HepG2 (cell line): ENCODE measurements around the gene SLC7A8. TPM values are rescaled to one million over a fixed set of nuclear protein-coding genes. Genes with fewer than 3 reads are reported as not detected.

Experiments used
- CCDC6 ChIP-seq: sonication (generic); formaldehyde crosslinking; IDR thresholded peaks from 2 replicates; pipeline ENCODE4 v1.8.1; 2022; ENCODE audit warnings: mild to moderate bottlenecking, missing genetic modification reagents, moderate library complexity
- CHD2 ChIP-seq: IDR thresholded peaks from 2 replicates; pipeline ENCODE4 v1.6.1; 2011; ENCODE audit warnings: low read depth, low read length, improper control_type of control experiment
- IRF9 ChIP-seq: sonication (generic); formaldehyde crosslinking; IDR thresholded peaks from 2 replicates; pipeline ENCODE4 v1.8.0; 2022; ENCODE audit warnings: missing genetic modification reagents, mild to moderate bottlenecking, borderline replicate concordance
- KDM4B ChIP-seq: sonication (generic); formaldehyde crosslinking; IDR thresholded peaks from 2 replicates; pipeline ENCODE4 v1.4.0; 2020; ENCODE audit warnings: missing genetic modification reagents
- MYNN ChIP-seq: sonication (generic); formaldehyde crosslinking; IDR thresholded peaks from 2 replicates; pipeline ENCODE4 v1.4.0; 2020; ENCODE audit warnings: mild to moderate bottlenecking, low read depth, missing genetic modification reagents
- NR1H2 ChIP-seq: sonication (generic); formaldehyde crosslinking; IDR thresholded peaks from 2 replicates; pipeline ENCODE4 v1.8.1; 2022; ENCODE audit warnings: low read depth, missing genetic modification reagents, borderline replicate concordance
- PAX8 ChIP-seq: sonication (generic); formaldehyde crosslinking; IDR thresholded peaks from 2 replicates; pipeline ENCODE4 v1.8.0; 2022; ENCODE audit warnings: mild to moderate bottlenecking, missing genetic modification reagents, borderline replicate concordance
- ZFY ChIP-seq: sonication (generic); formaldehyde crosslinking; IDR thresholded peaks from 2 replicates; pipeline ENCODE4 v1.4.0; 2020; ENCODE audit warnings: missing genetic modification reagents
- ZNF496 ChIP-seq: sonication (generic); formaldehyde crosslinking; IDR thresholded peaks from 2 replicates; pipeline ENCODE4 v1.8.1; 2023; ENCODE audit warnings: mild to moderate bottlenecking, moderate library complexity, missing genetic modification reagents; ENCODE audit not compliant: insufficient replicate concordance
- ZNF564 ChIP-seq: sonication (generic); formaldehyde crosslinking; IDR thresholded peaks from 2 replicates; pipeline ENCODE4 v1.8.1; 2023; ENCODE audit warnings: mild to moderate bottlenecking, missing genetic modification reagents
- ZNF652 ChIP-seq: IDR thresholded peaks from 2 replicates; pipeline ENCODE4 v1.6.1; 2016; ENCODE audit warnings: low read depth, borderline replicate concordance
- ZNF713 ChIP-seq: sonication (generic); formaldehyde crosslinking; IDR thresholded peaks from 2 replicates; pipeline ENCODE4 v1.4.0; 2020; ENCODE audit warnings: mild to moderate bottlenecking, missing genetic modification reagents
- ZNF720 ChIP-seq: sonication (generic); formaldehyde crosslinking; IDR thresholded peaks from 2 replicates; pipeline ENCODE4 v1.4.0; 2020; ENCODE audit warnings: missing genetic modification reagents
- ZNF878 ChIP-seq: sonication (generic); formaldehyde crosslinking; IDR thresholded peaks from 2 replicates; pipeline ENCODE4 v1.8.1; 2023; ENCODE audit warnings: mild to moderate bottlenecking, missing genetic modification reagents, moderate library complexity
- polyA plus RNA-seq, 8 experiments: library from polyadenylated mRNA; depleted of rRNA in 3 of 8; stranded (reverse) in 7 of 8; unstranded in 1 of 8; fragments of >200 nt; fragmentation: Illumina TruSeq in 4 of 8; extraction: Trizol in 4 of 8; gene quantifications; 2 replicates each; pipeline versions ENCODE4 v1.2.1 to v1.2.3, GENCODE V29; 2011 to 2016; ENCODE audit warnings: low read depth in 4 of 8, missing spikeins in 1 of 8, mixed read lengths in 1 of 8; ENCODE audit not compliant: insufficient read depth in 1 of 8
- total RNA-seq, 5 experiments: library from RNA; depleted of rRNA; stranded (reverse); fragments of >200 nt; fragmentation: Illumina TruSeq; extraction: Trizol; gene quantifications; 2 replicates each; pipeline ENCODE4 v1.2.3, GENCODE V29; 2016; ENCODE audit warnings: low read depth in 1 of 5
- TF ChIP-seq, protein P1 (sequence below): IDR thresholded peaks from 2 replicates; pipeline ENCODE4 v1.6.1; 2016; ENCODE audit warnings: low read depth
- TF ChIP-seq, protein P2 (sequence below): sonication (generic); formaldehyde crosslinking; IDR thresholded peaks from 2 replicates; pipeline ENCODE4 v1.4.0; 2020; ENCODE audit warnings: mild to moderate bottlenecking, missing genetic modification reagents
- TF ChIP-seq, protein P3 (sequence below): sonication (generic); formaldehyde crosslinking; IDR thresholded peaks from 2 replicates; pipeline ENCODE4 v1.5.1; 2020; ENCODE audit warnings: mild to moderate bottlenecking, missing genetic modification reagents, moderate library complexity
- TF ChIP-seq, protein P4 (sequence below): IDR thresholded peaks from 2 replicates; pipeline ENCODE4 v1.6.1; 2018; ENCODE audit warnings: missing genetic modification reagents

SLC7A8 gene
- total and polyA plus RNA-seq, 2 of the 13 experiments (the other 11 are each of a cell fraction or from before 2014, with no cell fraction given): 0.25 TPM; not detected in 1

- TF ChIP-seq, protein P1, sequence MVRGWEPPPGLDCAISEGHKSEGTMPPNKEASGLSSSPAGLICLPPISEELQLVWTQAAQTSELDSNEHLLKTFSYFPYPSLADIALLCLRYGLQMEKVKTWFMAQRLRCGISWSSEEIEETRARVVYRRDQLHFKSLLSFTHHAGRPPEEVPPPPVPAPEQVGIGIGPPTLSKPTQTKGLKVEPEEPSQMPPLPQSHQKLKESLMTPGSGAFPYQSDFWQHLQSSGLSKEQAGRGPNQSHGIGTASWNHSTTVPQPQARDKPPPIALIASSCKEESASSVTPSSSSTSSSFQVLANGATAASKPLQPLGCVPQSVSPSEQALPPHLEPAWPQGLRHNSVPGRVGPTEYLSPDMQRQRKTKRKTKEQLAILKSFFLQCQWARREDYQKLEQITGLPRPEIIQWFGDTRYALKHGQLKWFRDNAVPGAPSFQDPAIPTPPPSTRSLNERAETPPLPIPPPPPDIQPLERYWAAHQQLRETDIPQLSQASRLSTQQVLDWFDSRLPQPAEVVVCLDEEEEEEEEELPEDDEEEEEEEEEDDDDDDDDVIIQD: no peak
- TF ChIP-seq, protein P2, sequence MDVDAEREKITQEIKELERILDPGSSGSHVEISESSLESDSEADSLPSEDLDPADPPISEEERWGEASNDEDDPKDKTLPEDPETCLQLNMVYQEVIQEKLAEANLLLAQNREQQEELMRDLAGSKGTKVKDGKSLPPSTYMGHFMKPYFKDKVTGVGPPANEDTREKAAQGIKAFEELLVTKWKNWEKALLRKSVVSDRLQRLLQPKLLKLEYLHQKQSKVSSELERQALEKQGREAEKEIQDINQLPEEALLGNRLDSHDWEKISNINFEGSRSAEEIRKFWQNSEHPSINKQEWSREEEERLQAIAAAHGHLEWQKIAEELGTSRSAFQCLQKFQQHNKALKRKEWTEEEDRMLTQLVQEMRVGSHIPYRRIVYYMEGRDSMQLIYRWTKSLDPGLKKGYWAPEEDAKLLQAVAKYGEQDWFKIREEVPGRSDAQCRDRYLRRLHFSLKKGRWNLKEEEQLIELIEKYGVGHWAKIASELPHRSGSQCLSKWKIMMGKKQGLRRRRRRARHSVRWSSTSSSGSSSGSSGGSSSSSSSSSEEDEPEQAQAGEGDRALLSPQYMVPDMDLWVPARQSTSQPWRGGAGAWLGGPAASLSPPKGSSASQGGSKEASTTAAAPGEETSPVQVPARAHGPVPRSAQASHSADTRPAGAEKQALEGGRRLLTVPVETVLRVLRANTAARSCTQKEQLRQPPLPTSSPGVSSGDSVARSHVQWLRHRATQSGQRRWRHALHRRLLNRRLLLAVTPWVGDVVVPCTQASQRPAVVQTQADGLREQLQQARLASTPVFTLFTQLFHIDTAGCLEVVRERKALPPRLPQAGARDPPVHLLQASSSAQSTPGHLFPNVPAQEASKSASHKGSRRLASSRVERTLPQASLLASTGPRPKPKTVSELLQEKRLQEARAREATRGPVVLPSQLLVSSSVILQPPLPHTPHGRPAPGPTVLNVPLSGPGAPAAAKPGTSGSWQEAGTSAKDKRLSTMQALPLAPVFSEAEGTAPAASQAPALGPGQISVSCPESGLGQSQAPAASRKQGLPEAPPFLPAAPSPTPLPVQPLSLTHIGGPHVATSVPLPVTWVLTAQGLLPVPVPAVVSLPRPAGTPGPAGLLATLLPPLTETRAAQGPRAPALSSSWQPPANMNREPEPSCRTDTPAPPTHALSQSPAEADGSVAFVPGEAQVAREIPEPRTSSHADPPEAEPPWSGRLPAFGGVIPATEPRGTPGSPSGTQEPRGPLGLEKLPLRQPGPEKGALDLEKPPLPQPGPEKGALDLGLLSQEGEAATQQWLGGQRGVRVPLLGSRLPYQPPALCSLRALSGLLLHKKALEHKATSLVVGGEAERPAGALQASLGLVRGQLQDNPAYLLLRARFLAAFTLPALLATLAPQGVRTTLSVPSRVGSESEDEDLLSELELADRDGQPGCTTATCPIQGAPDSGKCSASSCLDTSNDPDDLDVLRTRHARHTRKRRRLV (CRISPR knock-in tag): peak; percentile 97
- TF ChIP-seq NR1H2 (CRISPR knock-in tag) (peak; percentile 94; the same call in 1 of the 2 replicates), IRF9 (CRISPR knock-in tag) (peak; percentile 100), ZNF564 (peak; percentile 81), ZNF652 (CRISPR knock-in tag) (no peak; the same call in 1 of the 2 replicates), CCDC6 (0 out of 2 replicates have a peak, but pooled peaks have one; percentile 73), PAX8 (peak; percentile 100), ZFY (CRISPR knock-in tag) (peak; percentile 87), ZNF496 (CRISPR knock-in tag) (no peak), ZNF720 (CRISPR knock-in tag) (peak; percentile 92), CHD2 (peak; percentile 47; the same call in 1 of the 2 replicates), ZNF878 (no peak), KDM4B (peak; percentile 89; the same call in 1 of the 2 replicates), ZNF713 (CRISPR knock-in tag) (peak; percentile 100), MYNN (peak; percentile 97)
- TF ChIP-seq, protein P3, sequence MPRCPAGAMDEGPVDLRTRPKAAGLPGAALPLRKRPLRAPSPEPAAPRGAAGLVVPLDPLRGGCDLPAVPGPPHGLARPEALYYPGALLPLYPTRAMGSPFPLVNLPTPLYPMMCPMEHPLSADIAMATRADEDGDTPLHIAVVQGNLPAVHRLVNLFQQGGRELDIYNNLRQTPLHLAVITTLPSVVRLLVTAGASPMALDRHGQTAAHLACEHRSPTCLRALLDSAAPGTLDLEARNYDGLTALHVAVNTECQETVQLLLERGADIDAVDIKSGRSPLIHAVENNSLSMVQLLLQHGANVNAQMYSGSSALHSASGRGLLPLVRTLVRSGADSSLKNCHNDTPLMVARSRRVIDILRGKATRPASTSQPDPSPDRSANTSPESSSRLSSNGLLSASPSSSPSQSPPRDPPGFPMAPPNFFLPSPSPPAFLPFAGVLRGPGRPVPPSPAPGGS (CRISPR knock-in tag): peak; percentile 98
- TF ChIP-seq, protein P4, sequence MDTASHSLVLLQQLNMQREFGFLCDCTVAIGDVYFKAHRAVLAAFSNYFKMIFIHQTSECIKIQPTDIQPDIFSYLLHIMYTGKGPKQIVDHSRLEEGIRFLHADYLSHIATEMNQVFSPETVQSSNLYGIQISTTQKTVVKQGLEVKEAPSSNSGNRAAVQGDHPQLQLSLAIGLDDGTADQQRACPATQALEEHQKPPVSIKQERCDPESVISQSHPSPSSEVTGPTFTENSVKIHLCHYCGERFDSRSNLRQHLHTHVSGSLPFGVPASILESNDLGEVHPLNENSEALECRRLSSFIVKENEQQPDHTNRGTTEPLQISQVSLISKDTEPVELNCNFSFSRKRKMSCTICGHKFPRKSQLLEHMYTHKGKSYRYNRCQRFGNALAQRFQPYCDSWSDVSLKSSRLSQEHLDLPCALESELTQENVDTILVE: peak; percentile 51; the same call in 1 of the 2 replicates
Observed at GRCh38 chr14:23094666-23095195, 88.7 kb downstream of the SLC7A8 start, which contains the start of gene ACIN1 (continued).
